Central memory CD4-positive, alpha-beta T cell (primary cell): Measurements from ENCODE around the gene HJV.

ENCODE experiments used
- DNase-seq: peaks from one replicate; pipeline ENCODE4 v3.0.0; 2022

Gene HJV

GRCh38 chr1:146020058-146021049, 1.2 kb downstream of the HJV start:
- DNase-seq: no peak

GRCh38 chr1:146019231-146020057, 2.1 kb downstream of the HJV start:
- no peak for DNase-seq

- DNase-seq: no peak
Observed at GRCh38 chr1:146016891-146017290, 4.6 kb downstream of the HJV start.

- no peak for DNase-seq
Observed at GRCh38 chr1:146013559-146013922, 8.0 kb downstream of the HJV start.

- peak; percentile 61 for DNase-seq
Observed at GRCh38 chr1:146012703-146013558, 8.6 kb downstream of the HJV start.

- DNase-seq: no peak
Observed at GRCh38 chr1:146010126-146010738, 11.3 kb downstream of the HJV start.

GRCh38 chr1:146007489-146008133, 13.9 kb downstream of the HJV start:
- DNase-seq: no peak

- DNase-seq: no peak
Observed at GRCh38 chr1:146001709-146002108, 19.8 kb downstream of the HJV start.

GRCh38 chr1:145999321-146000024, 22.1 kb downstream of the HJV start:
- peak; percentile 59 for DNase-seq

- no peak for DNase-seq
Observed at GRCh38 chr1:145997718-145998023, 23.9 kb downstream of the HJV start.

- DNase-seq: peak; percentile 79
Observed at GRCh38 chr1:145997016-145997717, 24.4 kb downstream of the HJV start.

- DNase-seq: peak; percentile 92
Observed at GRCh38 chr1:145996433-145997015, 25.0 kb downstream of the HJV start, which contains the start of gene TXNIP. TXNIP (minus strand) TSS chr1:145996579; CDS start chr1:145996266, 313 bp downstream.

- DNase-seq: no peak
Observed at GRCh38 chr1:145995964-145996432, 25.5 kb downstream of the HJV start.

GRCh38 chr1:145995148-145995881, 26.2 kb downstream of the HJV start:
- DNase-seq: no peak

- no peak for DNase-seq
Observed at GRCh38 chr1:145994391-145995120, 27.0 kb downstream of the HJV start.

- DNase-seq: no peak
Observed at GRCh38 chr1:145993618-145994390, 27.7 kb downstream of the HJV start.

- DNase-seq: no peak
Observed at GRCh38 chr1:145992958-145993617, 28.4 kb downstream of the HJV start.
